Measurements from ENCODE around the gene POU2F1. TPM values are rescaled to one million over a fixed set of nuclear protein-coding genes. Genes with fewer than 3 reads are reported as not detected.

Gene POU2F1
- polyA plus RNA-seq, 1 donor from 2014 or later = 10.9 TPM

DNA sequence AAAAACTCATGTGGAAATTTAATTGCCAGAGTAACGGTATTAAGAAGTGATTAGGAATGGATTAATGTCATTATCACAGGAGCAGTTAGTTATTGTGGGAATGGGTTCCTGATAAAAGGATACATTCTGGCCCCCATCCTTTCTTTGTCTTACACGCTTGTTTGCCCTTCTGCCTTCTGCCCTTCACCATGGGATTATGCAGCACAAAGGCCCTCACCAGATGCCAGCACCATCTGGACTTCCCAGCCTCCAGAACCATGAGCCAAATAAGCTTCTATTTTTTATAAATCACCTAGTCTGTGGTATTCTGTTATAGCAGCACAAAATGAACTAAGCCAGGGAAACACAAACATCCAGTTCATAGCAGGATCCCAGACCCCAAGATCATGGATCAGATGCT lies 33.9 kb upstream of the POU2F1 start:
- no peaks in the 10 kb centered on the region for H3F3A ChIP-seq (ENCODE audit: insufficient read depth, low read length, poor library complexity, severe bottlenecking)
- no peak overlapping the region for H3K4me2 ChIP-seq (ENCODE audit: low read length)
- H2AFZ ChIP-seq (ENCODE audit: low read depth, low read length) = no peak overlapping the region
- no peak overlapping the region for H3K27ac ChIP-seq (ENCODE audit: low read length)
- no peak overlapping the region for H3K9ac ChIP-seq (ENCODE audit: low read length)
- no peaks in the 10 kb centered on the region for H3K36me3 ChIP-seq (ENCODE audit: insufficient read depth, low read length)
- H3K79me2 ChIP-seq (replicated peaks; ENCODE audit: insufficient read depth, low read length) = no peaks in the 10 kb centered on the region
- no peaks in the 10 kb centered on the region for H3K9me3 ChIP-seq (ENCODE audit: low read length)
- TF ChIP-seq EP300 (conservative IDR thresholded peaks at IDR 0.05; ENCODE audit: poor library complexity, severe bottlenecking) (no peak), POLR2AphosphoS5 (IDR thresholded peaks at IDR 0.05) (no peak), RAD21 (conservative IDR thresholded peaks at IDR 0.05) (no peak), EZH2 (IDR thresholded peaks at IDR 0.05; ENCODE audit: borderline replicate concordance, insufficient read depth, low read length, poor library complexity, severe bottlenecking) (no peak), MXI1 (conservative IDR thresholded peaks at IDR 0.05; ENCODE audit: poor library complexity, severe bottlenecking) (no peak), TAF1 (IDR thresholded peaks at IDR 0.05; ENCODE audit: low read depth) (no peak)
- TF ChIP-seq, protein P1, sequence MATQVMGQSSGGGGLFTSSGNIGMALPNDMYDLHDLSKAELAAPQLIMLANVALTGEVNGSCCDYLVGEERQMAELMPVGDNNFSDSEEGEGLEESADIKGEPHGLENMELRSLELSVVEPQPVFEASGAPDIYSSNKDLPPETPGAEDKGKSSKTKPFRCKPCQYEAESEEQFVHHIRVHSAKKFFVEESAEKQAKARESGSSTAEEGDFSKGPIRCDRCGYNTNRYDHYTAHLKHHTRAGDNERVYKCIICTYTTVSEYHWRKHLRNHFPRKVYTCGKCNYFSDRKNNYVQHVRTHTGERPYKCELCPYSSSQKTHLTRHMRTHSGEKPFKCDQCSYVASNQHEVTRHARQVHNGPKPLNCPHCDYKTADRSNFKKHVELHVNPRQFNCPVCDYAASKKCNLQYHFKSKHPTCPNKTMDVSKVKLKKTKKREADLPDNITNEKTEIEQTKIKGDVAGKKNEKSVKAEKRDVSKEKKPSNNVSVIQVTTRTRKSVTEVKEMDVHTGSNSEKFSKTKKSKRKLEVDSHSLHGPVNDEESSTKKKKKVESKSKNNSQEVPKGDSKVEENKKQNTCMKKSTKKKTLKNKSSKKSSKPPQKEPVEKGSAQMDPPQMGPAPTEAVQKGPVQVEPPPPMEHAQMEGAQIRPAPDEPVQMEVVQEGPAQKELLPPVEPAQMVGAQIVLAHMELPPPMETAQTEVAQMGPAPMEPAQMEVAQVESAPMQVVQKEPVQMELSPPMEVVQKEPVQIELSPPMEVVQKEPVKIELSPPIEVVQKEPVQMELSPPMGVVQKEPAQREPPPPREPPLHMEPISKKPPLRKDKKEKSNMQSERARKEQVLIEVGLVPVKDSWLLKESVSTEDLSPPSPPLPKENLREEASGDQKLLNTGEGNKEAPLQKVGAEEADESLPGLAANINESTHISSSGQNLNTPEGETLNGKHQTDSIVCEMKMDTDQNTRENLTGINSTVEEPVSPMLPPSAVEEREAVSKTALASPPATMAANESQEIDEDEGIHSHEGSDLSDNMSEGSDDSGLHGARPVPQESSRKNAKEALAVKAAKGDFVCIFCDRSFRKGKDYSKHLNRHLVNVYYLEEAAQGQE (IDR thresholded peaks at IDR 0.05; ENCODE audit: borderline replicate concordance) = no peak
- no peaks in the 10 kb centered on the region for H4K20me1 ChIP-seq (ENCODE audit: insufficient read depth)
- no peak overlapping the region for H3K4me3 ChIP-seq (ENCODE audit: low read length)
- H3K27me3 ChIP-seq (ENCODE audit: insufficient read depth, low read depth, low read length) = no peaks in the 10 kb centered on the region
- no peaks in the 10 kb centered on the region for H3K9me2 ChIP-seq (ENCODE audit: insufficient read depth, low read length)

DNA sequence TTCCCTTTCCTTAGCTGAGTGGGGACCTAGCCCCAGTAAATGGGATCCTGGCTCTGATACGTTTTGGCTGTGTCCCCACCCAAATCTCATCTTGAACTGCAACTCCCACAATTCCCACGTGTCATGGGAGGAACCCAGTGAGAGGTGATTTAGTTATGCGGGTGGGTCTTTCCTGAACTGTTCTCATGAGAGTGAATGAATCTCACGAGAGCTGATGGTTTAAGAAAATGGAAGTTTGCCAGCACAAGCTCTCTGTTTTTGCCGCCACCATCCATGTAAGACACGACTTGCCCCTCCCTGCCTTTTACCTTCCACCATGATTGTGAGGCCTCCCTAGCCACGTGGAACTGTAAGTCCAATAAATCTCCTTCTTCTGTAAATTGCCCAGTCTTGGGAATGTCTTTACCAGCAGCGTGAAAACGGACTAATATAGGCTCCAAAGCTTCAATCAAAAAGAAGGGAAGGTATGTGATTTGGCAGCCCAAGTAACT lies 29.9 kb upstream of the POU2F1 start:
- Histone ChIP-seq H3K27me3 (ENCODE audit: insufficient read depth, low read depth, low read length) (no peaks in the 10 kb centered on the region), H3K4me3 (ENCODE audit: low read length) (no peak overlapping the region), H2AFZ (ENCODE audit: low read depth, low read length) (no peak overlapping the region), H3K4me2 (ENCODE audit: low read length) (no peak overlapping the region), H3K79me2 (replicated peaks; ENCODE audit: insufficient read depth, low read length) (no peaks in the 10 kb centered on the region), H4K20me1 (ENCODE audit: insufficient read depth) (no peaks in the 10 kb centered on the region), H3K27ac (ENCODE audit: low read length) (no peak overlapping the region), H3F3A (ENCODE audit: insufficient read depth, low read length, poor library complexity, severe bottlenecking) (no peaks in the 10 kb centered on the region), H3K9me3 (ENCODE audit: low read length) (no peaks in the 10 kb centered on the region), H3K9ac (ENCODE audit: low read length) (no peak overlapping the region), H3K9me2 (ENCODE audit: insufficient read depth, low read length) (no peaks in the 10 kb centered on the region), H3K36me3 (ENCODE audit: insufficient read depth, low read length) (no peaks in the 10 kb centered on the region)
- TF ChIP-seq POLR2AphosphoS5 (IDR thresholded peaks at IDR 0.05) (no peak), RAD21 (conservative IDR thresholded peaks at IDR 0.05) (no peak), EP300 (conservative IDR thresholded peaks at IDR 0.05; ENCODE audit: poor library complexity, severe bottlenecking) (no peak), TAF1 (IDR thresholded peaks at IDR 0.05; ENCODE audit: low read depth) (no peak), MXI1 (conservative IDR thresholded peaks at IDR 0.05; ENCODE audit: poor library complexity, severe bottlenecking) (no peak), SMC3 (conservative IDR thresholded peaks at IDR 0.05; ENCODE audit: poor library complexity) (no peak), EZH2 (IDR thresholded peaks at IDR 0.05; ENCODE audit: borderline replicate concordance, insufficient read depth, low read length, poor library complexity, severe bottlenecking) (no peak)
- TF ChIP-seq, protein P1 (IDR thresholded peaks at IDR 0.05; ENCODE audit: borderline replicate concordance) = no peak
- TF ChIP-seq, protein P2, sequence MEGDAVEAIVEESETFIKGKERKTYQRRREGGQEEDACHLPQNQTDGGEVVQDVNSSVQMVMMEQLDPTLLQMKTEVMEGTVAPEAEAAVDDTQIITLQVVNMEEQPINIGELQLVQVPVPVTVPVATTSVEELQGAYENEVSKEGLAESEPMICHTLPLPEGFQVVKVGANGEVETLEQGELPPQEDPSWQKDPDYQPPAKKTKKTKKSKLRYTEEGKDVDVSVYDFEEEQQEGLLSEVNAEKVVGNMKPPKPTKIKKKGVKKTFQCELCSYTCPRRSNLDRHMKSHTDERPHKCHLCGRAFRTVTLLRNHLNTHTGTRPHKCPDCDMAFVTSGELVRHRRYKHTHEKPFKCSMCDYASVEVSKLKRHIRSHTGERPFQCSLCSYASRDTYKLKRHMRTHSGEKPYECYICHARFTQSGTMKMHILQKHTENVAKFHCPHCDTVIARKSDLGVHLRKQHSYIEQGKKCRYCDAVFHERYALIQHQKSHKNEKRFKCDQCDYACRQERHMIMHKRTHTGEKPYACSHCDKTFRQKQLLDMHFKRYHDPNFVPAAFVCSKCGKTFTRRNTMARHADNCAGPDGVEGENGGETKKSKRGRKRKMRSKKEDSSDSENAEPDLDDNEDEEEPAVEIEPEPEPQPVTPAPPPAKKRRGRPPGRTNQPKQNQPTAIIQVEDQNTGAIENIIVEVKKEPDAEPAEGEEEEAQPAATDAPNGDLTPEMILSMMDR (IDR thresholded peaks at IDR 0.05; ENCODE audit: poor library complexity, severe bottlenecking) = no peak
